Hippocampal formation (tissue), 2 donors: ENCODE results near the gene PTPRG.

Experiments used
- DNase-seq, 2 donors: peaks; one replicate each; lab custom pipeline; 2025; lab: John Stamatoyannopoulos, UW

PTPRG gene

DNA sequence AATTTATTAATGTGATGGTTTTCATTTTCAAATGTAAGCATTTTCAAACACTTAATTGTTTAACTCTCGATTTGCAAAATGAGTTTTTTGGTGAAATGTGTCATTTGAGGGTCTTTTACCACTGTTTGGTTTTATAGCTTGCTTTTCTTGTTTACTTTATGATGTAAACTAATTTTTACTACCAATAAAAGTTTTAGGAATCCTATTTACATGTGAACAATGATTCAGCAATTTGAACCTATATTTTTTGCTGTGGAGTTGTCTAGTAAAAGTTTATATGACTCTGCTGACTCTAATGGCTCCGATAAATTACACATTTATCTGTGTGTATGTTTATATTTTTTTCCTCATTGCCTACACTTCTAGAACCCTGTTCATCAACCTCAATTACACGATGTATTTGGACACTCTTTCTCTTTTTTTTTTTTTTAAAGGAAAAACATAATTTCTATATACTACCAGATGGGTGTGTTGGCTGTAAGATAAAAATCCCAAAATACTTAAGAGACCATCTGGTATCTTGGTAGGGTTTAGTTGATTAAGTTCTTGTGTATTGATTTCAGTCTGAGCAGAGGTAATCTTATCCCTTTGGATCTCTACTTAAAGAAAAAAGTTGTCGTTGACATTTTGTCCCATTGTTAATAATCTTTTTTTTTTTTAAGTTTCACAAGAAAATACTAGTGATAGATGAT, 89.5 kb downstream of the PTPRG start:
- DNase-seq, result no peak

DNA sequence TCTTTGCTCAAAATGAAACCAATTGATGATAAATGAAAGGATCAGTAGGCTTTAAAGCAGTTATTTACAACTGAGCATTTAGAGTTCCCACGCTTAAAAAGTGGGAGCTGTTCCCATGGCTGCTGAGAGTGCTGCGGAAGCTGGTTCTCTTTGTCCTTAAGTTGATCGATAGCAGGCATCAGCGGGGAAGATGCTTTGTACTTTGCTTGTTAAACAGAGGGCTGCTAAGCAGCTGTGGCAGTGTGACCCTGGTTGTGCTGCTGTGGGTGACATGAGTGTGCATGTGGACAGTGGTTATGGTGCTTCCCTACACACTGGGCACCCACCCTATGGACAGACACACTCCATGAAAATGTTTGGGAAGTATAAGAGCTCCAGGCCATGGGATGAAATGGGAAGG, 96.3 kb downstream of the PTPRG start:
- no peak for DNase-seq

DNA sequence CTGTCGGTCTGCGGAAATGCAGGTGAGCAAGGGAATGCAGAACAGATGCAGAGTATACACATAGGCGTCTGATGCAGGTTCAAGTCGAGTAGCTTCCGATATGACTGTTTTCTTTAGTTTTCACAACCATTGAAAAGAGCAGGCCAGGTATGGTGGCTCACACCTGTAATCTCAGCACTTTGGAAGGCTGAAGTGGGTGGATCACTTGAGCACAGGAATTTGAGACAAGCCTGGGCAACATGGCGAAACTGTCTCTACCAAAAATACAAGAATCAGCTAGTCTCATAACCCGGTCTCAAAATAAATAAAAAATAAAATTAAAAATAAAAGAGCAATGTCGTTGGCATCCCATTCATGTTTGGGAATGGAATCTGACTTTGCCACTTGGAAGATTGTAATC, 101.5 kb downstream of the PTPRG start:
- DNase-seq, result no peak

DNA sequence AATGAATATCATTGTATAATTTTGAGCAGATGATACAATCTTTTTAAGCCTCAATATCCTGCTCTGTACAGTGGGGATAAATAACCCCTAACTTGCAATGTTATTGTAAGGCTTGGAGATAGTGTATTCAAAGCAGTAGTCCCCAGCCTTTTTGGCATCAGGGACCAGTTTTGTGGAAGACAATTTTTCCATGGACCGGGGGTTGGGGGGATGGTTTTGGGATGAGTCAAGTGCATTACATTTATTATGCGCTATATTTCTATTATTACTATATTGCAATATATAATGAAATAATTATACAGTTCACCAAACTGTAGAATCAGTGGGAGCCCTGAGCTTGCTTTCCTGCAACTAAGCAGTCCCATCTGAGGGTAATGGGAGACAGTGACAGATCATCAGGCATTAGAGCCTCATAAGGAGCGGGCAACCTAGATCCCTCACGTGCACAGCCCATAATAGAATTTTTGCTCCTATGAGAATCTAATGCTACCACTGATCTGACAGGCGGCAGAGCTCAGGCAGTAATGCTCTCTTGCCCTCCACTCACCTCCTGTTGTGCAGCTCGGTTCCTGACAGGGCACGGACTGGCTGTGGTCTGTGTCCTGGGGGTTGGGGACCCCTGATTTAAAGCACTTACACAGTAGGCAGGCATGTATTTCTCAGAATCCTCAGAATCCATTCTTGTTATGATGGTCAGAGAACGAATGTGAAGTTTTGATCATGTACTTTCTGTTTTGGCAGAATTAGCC, 102.2 kb downstream of the PTPRG start:
- no peak for DNase-seq

DNA sequence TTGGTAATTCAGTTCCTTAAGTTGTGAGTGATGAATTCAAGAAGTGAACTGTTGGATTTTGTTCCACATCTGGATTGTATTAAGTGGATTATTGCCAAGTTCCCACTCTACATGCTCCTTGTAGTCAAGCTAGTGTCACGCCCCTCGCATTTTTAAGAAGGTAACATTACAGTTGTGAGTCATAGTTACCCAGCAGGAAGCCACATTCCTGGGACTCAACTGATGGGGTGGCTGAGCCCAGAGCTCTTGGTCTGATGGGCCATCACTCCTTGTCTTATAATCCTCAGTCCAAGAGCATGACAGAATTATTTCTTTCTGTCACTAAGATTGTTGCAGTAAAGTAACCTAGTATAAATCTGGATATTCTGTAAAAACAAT, 102.7 kb downstream of the PTPRG start:
- no peak for DNase-seq

DNA sequence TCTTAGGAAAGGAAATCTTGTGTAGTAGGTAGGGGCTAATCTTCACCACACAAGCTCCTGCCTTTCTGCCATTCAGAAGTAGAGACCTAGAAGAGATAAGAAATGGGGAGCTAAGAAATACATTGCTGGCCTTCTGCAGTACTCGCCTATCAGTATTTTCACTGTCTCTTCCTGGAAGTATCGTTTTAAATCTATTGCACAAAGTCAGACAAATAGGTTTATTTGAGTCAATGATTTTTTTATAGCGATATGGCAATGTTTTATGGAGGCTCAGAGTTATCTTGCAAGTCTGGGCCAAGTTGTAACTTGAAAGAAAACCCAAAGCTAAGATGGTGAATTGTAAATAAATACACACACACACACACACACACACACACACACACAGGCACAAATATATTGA, 103.8 kb downstream of the PTPRG start:
- DNase-seq, result no peak

DNA sequence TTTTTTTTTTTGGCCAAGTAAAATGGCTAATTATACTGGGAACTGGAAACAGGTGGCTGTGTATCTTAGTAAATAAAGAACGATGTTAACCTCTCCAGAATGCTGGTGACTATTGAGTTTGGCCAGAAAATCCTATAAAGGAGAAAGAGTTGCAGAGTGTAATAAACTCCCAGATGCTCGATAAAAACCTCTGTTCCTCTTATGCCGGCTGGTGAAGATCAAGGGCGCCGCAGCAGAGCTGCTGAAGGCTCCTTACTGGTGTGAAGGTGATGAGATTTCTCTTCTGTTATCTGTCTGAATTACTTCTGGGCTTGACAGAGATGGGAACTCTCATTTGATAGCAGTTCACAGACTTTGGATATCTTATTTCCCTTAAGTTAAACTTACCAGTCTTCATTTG, 104.6 kb downstream of the PTPRG start:
- DNase-seq, result no peak

DNA sequence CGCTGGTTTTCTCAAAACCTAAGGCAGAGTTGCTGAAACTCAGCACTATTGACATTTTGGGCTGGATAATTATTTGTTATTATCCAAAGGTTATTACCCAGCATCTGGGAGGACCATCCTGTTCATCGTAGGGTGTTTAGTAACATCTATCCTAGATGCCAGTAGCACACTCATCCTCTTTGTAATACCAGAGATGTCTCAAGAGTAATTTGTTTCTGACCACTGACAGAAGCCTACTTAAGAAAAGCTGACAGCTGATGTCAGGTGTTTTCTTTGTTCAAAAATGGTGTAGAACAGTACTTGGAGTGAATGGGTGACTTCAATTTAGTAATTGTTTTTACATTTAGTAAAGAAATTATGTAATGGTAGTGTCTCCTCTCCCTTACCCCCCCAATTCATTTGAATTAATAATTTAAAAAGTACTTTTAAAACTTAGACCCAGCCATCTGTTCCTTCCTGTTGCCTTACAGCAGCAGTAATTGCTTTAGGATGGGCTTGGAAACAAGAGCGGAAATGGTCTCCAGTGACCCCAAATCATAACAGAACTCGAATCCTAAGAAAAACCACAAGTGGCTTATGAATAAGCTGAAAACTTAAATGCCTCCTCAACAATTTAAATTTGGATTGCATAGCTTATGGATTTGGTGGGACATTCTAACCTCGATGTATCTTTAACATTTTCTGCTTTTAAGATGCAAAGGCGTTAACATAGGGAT, 105.4 kb downstream of the PTPRG start:
- no peak for DNase-seq

DNA sequence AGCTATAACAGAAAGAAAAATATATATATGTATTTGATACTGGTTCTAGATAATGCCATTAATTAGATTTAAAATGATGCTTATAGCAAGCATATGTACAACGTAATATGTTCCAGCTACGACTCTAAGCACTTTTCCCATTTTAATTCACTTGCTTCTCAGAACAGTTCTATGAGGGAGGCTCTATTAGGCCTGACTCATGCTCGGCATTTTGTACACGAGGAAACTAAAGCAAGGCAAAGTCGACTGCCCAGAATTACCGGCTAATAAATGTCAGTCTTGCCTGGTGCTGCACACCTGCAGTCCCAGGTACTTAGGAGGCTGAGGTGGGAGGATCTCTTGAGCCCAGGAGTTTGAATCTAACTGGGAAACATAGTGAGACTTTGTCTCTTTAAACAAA, 106.0 kb downstream of the PTPRG start:
- DNase-seq, result no peak

DNA sequence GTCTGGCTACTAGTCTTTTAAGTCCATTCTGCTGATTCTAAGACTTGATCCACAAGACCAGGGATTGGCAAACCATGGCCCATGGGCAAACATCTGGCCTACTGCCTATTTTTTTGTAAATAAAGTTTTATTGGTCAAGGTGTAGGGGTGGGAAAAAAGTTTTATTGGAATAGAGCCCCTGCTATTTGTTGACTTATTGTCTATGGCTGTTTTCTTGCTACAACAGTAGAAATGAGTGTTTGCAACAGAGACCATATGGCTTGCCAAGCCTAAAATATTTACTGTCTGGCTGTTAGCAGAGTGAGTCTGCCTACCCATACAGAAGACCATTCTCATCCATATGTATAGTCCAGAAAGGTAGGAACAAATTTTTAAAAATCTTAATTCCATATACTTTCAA, 106.4 kb downstream of the PTPRG start:
- DNase-seq, result no peak

DNA sequence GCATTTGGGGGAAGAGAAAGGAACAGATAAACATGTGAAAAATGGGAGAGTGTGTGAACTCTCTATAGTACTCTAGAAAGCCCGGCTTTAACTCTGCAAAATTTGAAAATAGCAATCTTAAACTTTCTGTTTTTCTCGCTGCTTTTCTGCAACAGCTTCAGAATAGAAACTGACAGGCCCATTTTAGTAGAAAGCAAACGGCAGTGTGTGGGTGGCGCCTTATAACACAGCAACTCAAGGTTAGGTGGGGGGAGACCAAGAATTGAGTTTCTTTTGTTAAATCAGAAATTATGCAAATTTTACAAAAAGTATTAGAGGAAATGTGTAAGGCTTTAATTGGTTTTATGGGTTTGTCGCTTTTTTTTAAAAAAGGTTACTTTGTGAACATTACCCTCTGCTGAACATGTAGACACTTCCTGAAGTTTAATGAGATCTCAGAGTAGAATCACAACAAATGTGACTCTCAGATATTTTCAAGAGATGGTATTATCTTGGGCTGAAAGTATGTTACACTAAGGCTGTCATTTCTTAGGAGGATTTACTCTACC, 107.0 kb downstream of the PTPRG start:
- no peak for DNase-seq

DNA sequence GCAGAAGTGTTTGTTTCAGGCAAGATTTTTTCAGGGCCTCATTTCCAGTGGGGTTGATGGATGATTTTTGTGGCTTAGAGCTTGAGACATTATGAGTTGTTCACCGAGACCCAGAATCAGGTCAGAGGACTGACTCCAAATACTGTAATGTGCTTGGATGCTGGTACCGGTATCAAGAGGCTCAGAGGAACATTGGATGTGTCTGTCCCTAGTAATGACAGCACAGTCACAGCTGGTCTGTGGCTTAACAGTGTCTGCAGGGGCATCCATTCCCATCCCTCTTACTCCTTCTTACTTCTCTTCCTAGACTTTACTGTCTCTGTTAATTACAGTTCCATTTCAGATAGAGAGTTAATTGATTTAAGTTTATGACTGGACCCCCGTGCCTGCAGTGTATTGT, 107.8 kb downstream of the PTPRG start:
- no peak for DNase-seq

DNA sequence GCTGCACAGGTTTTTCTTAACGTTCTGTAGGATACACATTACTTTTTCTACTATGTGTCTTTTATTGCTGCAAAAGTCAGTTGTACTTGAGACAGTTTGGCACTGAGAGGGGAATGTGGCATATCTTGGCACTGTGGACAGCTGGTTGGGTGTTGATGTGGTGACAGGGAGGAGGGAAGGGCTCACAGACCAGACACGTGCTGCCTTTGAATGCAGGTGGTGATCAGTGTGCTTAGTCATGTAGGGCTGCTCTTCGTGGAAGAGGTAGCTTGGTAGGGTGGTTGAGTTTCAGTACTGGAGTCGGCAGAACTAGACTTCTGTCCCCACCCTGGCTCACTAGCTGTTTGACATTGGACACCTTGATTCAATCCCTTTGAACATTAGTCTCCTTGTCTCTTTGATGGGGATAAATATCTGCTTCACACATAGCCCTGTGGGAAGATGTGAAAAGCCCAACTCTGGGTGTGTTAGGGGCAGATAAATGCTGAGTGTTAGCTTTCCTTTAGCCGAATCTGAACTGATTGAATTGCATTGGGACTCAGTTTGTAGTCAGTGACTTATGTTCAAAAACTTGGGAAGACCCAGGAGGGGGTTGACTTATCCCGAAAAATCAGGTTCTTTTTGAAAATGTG, 108.4 kb downstream of the PTPRG start:
- DNase-seq, result no peak

DNA sequence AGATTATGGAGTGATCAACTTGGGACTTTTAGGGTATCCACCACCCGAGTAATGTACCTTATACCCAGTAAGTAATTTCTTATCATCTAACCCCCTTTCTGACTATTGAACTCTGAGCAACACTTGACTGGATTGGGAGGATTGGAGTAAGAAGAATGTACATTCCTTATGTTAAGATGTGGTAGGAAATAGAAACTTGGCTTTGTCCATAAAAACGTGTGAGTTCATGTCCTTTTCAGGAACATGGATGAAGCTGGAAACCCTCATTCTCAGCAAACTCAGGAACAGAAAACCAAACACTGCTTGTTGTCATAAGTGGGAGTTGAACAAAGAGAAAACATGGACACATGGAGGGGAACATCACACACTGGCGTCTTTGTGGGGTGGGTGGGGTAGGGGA, 112.3 kb downstream of the PTPRG start:
- DNase-seq, result no peak

DNA sequence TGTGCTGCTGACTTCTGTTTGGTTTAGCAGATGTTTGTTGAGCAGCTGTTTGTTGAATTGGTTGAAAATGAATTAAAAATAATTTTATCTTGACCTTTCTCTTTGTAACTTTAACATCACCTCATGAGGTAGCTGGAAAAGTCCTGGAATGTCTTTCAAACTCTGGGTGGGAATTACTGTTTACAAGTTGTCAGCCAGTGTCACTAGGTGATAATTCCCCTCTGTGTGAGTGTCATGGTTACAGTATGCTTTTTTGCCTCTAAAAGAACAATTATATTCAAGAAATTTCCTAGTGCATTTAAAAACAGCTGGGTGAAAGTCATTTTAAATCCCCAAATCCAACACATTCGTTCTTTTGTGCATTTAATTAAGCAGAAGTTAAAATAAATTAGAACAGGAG, 113.2 kb downstream of the PTPRG start:
- no peak for DNase-seq

DNA sequence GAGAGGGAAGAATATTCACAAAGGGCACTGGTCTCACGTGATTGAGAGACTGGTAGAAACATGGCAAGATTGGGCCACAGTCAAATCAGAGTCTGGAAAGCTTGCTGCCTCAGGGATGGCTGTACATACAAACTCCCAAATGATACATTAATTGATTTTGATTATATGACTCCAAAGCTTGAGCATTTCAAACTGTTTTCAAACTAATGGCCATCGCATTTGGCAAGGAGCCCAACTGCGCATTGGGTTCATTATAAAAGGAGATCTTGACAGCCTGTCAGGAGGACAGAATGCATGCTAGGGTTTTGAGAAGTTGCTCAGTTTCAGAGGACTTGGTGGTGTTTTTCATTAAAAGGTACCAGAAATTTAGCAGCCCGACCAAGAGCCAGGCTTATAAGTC, 117.7 kb downstream of the PTPRG start:
- DNase-seq, result no peak

DNA sequence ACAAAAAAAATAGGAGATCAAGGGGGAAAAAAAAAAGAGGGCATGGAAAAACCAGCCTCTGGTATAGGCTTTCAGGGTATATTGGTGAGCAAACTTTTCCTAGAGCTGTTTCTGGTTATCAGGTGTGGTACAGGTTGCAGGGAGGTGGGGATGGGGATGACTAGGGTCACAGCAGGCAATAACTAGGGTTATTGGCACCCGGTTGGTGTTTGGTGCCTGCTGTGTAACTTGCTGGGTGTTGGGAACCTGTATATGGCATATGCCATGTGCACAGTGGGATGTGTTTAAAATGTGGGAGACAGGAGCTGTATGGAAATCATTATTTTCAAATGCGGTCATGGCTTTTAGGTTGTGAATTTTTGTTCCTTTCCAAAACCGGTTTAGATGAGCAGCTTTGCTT, 119.2 kb downstream of the PTPRG start:
- no peak for DNase-seq

DNA sequence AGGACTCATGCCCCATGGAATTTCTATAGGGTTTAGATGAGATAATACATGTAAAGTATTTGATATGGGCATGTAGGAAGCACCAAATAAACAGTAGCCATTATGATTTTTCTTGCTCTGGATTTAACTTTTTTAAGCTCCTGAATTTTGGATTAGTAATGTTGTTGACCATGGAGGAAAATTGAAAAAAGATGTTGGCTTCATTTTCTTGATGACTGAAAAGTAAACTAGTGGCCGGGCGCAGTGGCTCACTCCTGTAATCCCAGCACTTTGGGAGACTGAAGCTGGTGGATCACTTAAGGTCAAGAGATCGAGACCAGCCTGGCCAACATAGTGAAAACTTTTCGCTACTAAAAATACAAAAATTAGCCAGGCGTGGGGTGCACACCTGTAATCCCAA, 120.3 kb downstream of the PTPRG start:
- no peak for DNase-seq

DNA sequence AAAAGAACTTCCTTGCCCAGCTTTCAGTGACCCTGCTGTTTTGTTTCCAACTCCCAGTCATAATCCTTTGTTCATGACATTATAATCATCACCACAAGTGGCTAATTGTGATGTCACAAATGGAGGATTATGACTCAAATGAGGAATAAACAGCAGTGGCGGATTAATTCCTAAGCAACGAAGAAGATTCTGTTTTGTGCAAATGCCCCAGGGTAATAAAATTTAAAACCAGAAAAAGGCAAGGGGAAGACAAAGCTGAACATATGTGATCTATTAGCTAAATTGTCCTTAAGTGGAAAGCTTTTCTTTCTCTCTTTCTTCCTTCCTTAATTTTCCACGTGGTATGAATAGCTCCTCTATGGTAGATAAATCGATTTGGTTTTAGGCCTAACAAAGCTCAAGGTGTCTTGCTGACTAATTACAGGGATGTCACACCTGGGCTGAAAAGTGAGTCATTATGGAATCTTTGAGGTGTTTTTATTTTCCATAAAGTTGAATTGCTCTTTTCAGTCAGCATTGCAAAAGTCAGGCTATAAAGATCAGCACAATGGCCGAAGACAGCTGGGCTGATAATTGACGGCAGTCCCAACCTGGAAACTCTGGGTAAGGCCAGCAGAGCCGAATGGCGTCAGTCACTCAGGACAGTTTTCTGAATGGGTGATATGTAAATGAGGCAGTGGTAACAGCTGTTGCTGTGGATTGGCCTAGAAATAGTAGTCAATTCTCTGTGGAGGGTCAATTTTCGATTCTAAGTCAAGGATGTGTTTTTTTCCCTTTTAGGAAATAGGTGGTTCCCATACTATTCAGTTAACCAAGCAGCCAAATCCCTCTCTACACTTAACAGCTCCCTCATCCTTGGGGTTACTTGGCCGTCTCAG, 121.5 kb downstream of the PTPRG start:
- no peak for DNase-seq

DNA sequence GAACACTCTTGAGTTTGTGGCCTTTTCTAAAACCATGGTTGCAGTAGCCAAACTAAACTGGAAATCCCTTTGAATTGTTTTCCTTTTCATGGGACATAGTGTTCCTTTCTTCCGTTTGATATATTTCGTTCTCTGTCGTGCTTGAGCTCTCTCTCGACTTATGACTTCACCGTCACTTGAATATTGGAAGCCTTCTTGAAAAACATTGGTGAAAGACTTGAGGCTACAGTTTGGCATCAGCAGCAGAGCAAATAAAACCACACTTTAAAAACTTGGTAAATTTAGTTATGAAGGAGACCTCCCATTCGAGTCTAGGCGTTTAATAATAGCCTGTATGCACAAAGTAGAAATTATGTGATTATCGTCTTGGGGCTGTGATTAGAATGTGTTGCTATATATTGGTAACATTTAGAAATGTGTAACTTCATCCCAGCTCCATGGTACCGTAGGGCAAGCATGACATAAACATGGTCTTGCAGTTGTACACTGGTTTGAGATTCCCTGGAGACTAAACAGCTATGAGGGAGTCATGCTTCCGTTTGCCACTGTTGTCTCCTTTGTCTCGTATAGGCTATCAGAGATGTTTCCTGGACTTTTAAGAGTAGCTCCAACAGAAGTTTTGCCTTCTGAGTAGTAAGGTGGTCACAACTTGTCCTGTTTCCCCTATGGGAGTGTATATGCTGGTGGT, 122.3 kb downstream of the PTPRG start:
- no peak for DNase-seq

DNA sequence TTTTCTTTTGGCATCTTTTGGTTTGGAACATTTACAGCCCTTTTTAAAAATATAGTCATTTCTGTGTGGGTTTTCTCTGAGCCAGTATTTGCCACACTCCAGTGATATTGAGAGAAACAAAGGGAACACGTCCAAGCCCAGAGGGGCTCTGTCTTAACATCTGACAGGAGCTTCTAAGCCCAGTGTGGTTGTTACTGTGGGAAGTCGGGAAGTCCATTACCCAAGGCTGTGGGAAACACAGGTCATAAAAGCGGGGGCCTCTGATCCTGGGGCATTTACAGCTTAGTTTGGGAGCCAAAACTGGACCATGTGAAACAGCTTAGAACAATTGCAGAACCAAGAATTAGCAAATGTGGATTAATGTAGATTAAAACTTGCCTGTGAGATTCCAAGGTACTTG, 123.0 kb downstream of the PTPRG start:
- DNase-seq, result no peak
